Epithelial cell of esophagus (primary cell): ENCODE results near the gene CRYGA.
"Not testable (repeated sequence)": the region's sequence is repeated elsewhere in the genome, so short reads cannot be mapped to it uniquely, and the experiment has no call there.

ENCODE experiments used
- DNase-seq: peaks from one replicate; pipeline ENCODE4 v3.0.0; 2010; ENCODE audit warnings: low read depth
- H3K4me3 ChIP-seq: 2 replicates; pipeline ENCODE4 v1.5.1; 2011; ENCODE audit warnings: mild to moderate bottlenecking, low read length, control low read depth
- TF ChIP-seq, protein P1 (sequence below): IDR thresholded peaks from 2 replicates; pipeline ENCODE4 v1.5.1; 2011; ENCODE audit warnings: low read depth, mild to moderate bottlenecking, low read length, control low read depth, inconsistent platforms; ENCODE audit not compliant: insufficient read depth; ENCODE audit errors: missing control alignments

CRYGA gene

DNA sequence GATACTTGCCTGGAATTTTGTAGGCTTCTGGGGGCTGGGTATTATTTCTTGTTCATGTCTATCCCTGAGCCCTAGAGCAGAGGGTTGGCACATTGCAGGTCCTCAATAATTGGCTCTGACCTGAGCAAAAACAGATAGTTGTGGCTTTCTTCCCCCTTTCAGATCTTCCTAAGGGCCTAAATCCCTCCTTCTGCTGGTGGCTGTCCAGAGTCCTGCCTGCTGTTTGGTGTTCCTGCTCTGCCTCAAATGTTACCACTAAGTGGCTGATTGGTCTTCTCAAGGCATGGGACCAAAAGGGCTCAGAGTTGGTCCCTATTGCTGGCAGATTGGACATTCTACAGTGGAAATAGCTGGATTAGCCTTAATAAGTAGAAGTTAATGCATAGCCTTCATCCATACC lies 16.4 kb downstream of the CRYGA start:
- DNase-seq = no peak
- TF ChIP-seq, protein P1, sequence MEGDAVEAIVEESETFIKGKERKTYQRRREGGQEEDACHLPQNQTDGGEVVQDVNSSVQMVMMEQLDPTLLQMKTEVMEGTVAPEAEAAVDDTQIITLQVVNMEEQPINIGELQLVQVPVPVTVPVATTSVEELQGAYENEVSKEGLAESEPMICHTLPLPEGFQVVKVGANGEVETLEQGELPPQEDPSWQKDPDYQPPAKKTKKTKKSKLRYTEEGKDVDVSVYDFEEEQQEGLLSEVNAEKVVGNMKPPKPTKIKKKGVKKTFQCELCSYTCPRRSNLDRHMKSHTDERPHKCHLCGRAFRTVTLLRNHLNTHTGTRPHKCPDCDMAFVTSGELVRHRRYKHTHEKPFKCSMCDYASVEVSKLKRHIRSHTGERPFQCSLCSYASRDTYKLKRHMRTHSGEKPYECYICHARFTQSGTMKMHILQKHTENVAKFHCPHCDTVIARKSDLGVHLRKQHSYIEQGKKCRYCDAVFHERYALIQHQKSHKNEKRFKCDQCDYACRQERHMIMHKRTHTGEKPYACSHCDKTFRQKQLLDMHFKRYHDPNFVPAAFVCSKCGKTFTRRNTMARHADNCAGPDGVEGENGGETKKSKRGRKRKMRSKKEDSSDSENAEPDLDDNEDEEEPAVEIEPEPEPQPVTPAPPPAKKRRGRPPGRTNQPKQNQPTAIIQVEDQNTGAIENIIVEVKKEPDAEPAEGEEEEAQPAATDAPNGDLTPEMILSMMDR = no peak
- no peak overlapping the region for H3K4me3 ChIP-seq

DNA sequence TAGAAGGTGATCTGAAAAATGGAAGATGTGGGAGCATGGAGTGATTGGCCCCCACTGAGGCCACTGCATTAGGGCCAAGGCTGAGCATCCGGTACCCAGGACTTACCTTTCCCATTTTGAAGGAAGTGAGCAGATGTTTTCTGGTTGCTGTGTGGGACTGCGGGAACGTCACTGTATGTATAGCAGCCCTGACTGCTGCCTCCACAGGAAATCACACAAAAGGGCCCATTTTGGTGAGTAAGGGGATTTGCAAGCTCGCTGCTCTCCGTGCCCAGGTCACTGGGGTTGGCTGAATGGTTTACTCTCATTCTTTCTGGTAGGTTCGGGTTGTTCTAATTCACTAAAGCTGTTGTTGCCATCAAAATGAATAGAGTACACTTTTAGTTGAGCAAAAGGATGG lies 17.4 kb downstream of the CRYGA start, which contains the start of gene CRYGB:
TSS of gene CRYGB (minus strand) at position 153 of the 400 bp plus-strand sequence. CDS start at position 115, 38 bp downstream.
- no peak for DNase-seq
- TF ChIP-seq, protein P1 = no peak
- H3K4me3 ChIP-seq = no peak within 1 kb of the TSS

DNA sequence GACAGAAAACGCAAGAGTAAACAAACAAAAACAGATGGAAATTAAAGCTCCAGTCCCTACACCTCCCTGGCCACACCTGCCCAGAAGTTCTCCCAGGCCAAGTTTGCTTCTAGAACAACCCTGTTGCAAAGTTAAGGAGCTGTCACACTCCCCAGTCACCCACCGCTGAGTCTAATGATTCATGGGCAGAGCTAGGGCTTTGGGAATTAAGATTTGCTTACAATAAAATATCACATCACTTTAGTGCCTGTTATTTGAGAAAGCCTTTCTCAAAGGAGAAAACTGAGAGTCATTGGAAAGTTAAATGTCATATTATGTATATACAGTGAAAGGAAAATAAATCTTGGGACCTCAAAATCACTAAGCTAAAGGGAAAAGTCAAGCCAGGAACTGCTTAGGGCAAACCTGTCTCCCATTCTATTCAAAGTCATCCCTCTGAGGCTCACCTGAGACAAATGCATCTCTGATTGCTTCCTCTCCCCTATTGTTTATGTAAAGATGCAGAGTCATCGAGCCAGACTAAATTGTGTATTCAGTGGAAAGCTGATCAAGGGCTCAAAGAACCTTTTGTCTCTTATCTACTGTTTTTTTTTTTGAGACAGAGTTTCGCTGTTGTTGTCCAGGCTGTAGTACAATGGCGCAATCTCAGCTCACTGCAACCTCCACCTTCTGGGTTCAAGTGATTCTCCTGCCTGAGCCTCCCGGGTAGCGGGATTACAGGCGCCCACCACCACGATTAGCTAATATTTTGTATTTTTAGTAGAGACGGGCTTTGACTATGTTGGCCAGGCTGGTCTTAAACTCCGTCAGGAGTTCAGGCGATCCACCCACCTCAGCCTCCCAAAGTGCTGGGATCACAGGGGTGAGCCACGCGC lies 20.2 kb downstream of the CRYGA start:
- no peak for DNase-seq
- no peak overlapping the region for H3K4me3 ChIP-seq
- TF ChIP-seq, protein P1 = no peak

DNA sequence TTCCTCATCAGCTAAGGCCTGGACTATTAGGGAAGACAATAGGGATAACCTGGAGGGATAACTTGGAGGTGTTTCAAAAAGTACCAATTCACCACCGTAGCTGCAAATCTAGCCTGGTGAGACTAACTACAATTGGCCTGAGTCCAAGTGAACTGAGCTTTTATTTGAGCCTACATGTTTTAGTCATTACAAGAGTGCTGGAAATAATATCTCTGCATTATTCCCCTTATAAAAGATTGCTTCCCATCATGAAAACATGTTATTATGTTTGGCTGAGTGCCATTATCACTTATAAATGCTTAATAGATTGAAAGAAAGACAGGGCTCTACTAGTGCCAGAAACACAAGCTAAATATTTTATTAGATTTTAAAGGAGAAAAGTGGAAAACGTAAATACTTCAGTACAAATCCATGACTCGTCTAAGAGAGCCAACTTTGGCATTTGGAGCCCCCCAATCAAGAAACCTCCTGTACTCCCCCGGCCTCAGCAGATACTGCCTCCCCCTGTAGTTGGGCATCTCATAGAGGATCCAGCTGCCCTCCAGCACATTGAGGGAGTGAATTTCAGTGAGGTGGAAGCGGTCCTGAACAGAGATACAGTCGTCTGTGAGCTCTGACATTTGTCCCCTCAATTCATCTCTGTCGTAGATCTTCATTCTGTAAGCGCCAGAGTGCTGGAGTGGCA lies 21.0 kb downstream of the CRYGA start:
- H3K4me3 ChIP-seq = no peak overlapping the region
- peak; percentile 49 for DNase-seq
- TF ChIP-seq, protein P1 = no peak

GRCh38 chr2:208139447-208139846 lies 23.9 kb downstream of the CRYGA start:
- H3K4me3 ChIP-seq = no peak overlapping the region
- TF ChIP-seq, protein P1 = no peak
- DNase-seq = no peak

GRCh38 chr2:208138334-208138733 lies 25.1 kb downstream of the CRYGA start:
- H3K4me3 ChIP-seq = not testable (repeated sequence)
- DNase-seq = peak; percentile 38

GRCh38 chr2:208136716-208137094 lies 26.7 kb downstream of the CRYGA start:
- no peak overlapping the region for H3K4me3 ChIP-seq
- DNase-seq = no peak
- TF ChIP-seq, protein P1 = no peak
